WTC11 (cell line): ENCODE data around the gene TUBA4B. TPM values are rescaled to one million over a fixed set of nuclear protein-coding genes. Genes with fewer than 3 reads are reported as not detected.

Experiments used
- ATAC-seq: fragments of 200-7000 bp; cut with Tn5 transposase; 2 replicates; pipeline ENCODE4 v1.10.0; 2021; ENCODE audit warnings: mild to moderate bottlenecking, moderate library complexity
- CTCF ChIA-PET: fragments of 300-600 bp; sonication (Branson Sonifier 250); formaldehyde crosslinking; loops from one replicate; lab custom pipeline; 2021; ENCODE audit warnings: antibody characterized with exemption; lab: Charles Lee
- POLR2A ChIA-PET: fragments of 350-600 bp; sonication (Branson Sonifier 250); formaldehyde crosslinking; loops from one replicate; lab custom pipeline; 2021; ENCODE audit warnings: antibody characterized with exemption; lab: Charles Lee
- DNase-seq: peaks from one replicate; pipeline ENCODE4 v3.0.0; 2021; ENCODE audit warnings: low spot score
- H3K27ac Mint-ChIP-seq: 2 replicates; pipeline ENCODE4 v1.8.0; 2021; ENCODE audit warnings: mixed read lengths
- H3K27me3 Mint-ChIP-seq: 2 replicates; pipeline ENCODE4 v1.8.0; 2021; ENCODE audit warnings: low read depth, mild to moderate bottlenecking, moderate library complexity, mixed read lengths
- H3K36me3 Mint-ChIP-seq: 2 replicates; pipeline ENCODE4 v1.8.0; 2021; ENCODE audit warnings: mixed read lengths
- H3K4me1 Mint-ChIP-seq: 2 replicates; pipeline ENCODE4 v1.8.0; 2022; ENCODE audit warnings: mixed read lengths
- H3K4me3 Mint-ChIP-seq: 2 replicates; pipeline ENCODE4 v1.8.0; 2021; ENCODE audit warnings: mild to moderate bottlenecking, moderate library complexity, mixed read lengths
- H3K9me3 Mint-ChIP-seq: 2 replicates; pipeline ENCODE4 v1.8.0; 2021; ENCODE audit warnings: mixed read lengths
- ATF6 ChIP-seq: sonication (generic); formaldehyde crosslinking; IDR thresholded peaks from 2 replicates; pipeline ENCODE4 v1.8.1; 2023; ENCODE audit warnings: mild to moderate bottlenecking, missing genetic modification reagents
- ELF4 ChIP-seq: sonication (generic); formaldehyde crosslinking; IDR thresholded peaks from 2 replicates; pipeline ENCODE4 v1.8.1; 2022; ENCODE audit warnings: low read depth, mild to moderate bottlenecking, moderate library complexity, missing genetic modification reagents
- EMX1 ChIP-seq: fragments of 250-450 bp; sonication (Bioruptor Pico); IDR thresholded peaks from 2 replicates; pipeline ENCODE4 v1.8.0; 2021; ENCODE audit warnings: mild to moderate bottlenecking
- ETV6 ChIP-seq: sonication (generic); formaldehyde crosslinking; IDR thresholded peaks from 2 replicates; pipeline ENCODE4 v1.8.1; 2022; ENCODE audit warnings: mild to moderate bottlenecking, missing genetic modification reagents
- FOXP4 ChIP-seq: sonication (generic); formaldehyde crosslinking; IDR thresholded peaks from 2 replicates; pipeline ENCODE4 v1.8.0; 2022; ENCODE audit warnings: mild to moderate bottlenecking, missing genetic modification reagents
- GABPB1 ChIP-seq: sonication (generic); formaldehyde crosslinking; IDR thresholded peaks from 2 replicates; pipeline ENCODE4 v1.8.1; 2023; ENCODE audit warnings: mild to moderate bottlenecking, missing genetic modification reagents
- GRHL2 ChIP-seq: fragments of 250-450 bp; sonication (Bioruptor Pico); IDR thresholded peaks from 2 replicates; pipeline ENCODE4 v1.8.0; 2022; ENCODE audit warnings: mild to moderate bottlenecking, moderate library complexity; ENCODE audit not compliant: insufficient replicate concordance, severe bottlenecking
- IRF1 ChIP-seq: sonication (generic); formaldehyde crosslinking; IDR thresholded peaks from 2 replicates; pipeline ENCODE4 v1.8.0; 2023; ENCODE audit warnings: missing genetic modification reagents
- JUN ChIP-seq: sonication (generic); formaldehyde crosslinking; IDR thresholded peaks from 2 replicates; pipeline ENCODE4 v1.8.0; 2023; ENCODE audit warnings: mild to moderate bottlenecking, missing genetic modification reagents
- MAX ChIP-seq: sonication (generic); formaldehyde crosslinking; IDR thresholded peaks from 2 replicates; pipeline ENCODE4 v1.8.0; 2022; ENCODE audit warnings: mild to moderate bottlenecking, missing genetic modification reagents
- NFATC4 ChIP-seq: fragments of 250-450 bp; sonication (Bioruptor Pico); IDR thresholded peaks from 2 replicates; pipeline ENCODE4 v1.9.0; 2021; ENCODE audit warnings: mild to moderate bottlenecking
- NFE2L1 ChIP-seq: sonication (generic); formaldehyde crosslinking; IDR thresholded peaks from 2 replicates; pipeline ENCODE4 v1.8.1; 2023; ENCODE audit warnings: missing genetic modification reagents
- NR1H2 ChIP-seq: sonication (generic); formaldehyde crosslinking; IDR thresholded peaks from 2 replicates; pipeline ENCODE4 v1.9.0; 2021; ENCODE audit warnings: mild to moderate bottlenecking, moderate library complexity, missing genetic modification reagents
- NR2C2 ChIP-seq: sonication (generic); formaldehyde crosslinking; IDR thresholded peaks from 2 replicates; pipeline ENCODE4 v1.8.0; 2022; ENCODE audit warnings: mild to moderate bottlenecking, missing genetic modification reagents
- NR3C1 ChIP-seq: sonication (generic); formaldehyde crosslinking; conservative IDR thresholded peaks from 2 replicates; pipeline ENCODE4 v1.8.1; 2023; ENCODE audit warnings: low read depth, mild to moderate bottlenecking, missing genetic modification reagents
- OVOL2 ChIP-seq: fragments of 250-450 bp; sonication (Bioruptor Pico); IDR thresholded peaks from 2 replicates; pipeline ENCODE4 v1.9.0; 2021; ENCODE audit warnings: mild to moderate bottlenecking, borderline replicate concordance
- PRRX2 ChIP-seq: fragments of 250-450 bp; sonication (Bioruptor Pico); IDR thresholded peaks from 2 replicates; pipeline ENCODE4 v1.8.0; 2021; ENCODE audit warnings: mild to moderate bottlenecking
- RELA ChIP-seq: sonication (generic); formaldehyde crosslinking; IDR thresholded peaks from 2 replicates; pipeline ENCODE4 v1.8.1; 2022; ENCODE audit warnings: missing genetic modification reagents, mild to moderate bottlenecking, borderline replicate concordance
- SMAD3 ChIP-seq: sonication (generic); formaldehyde crosslinking; IDR thresholded peaks from 2 replicates; pipeline ENCODE4 v1.8.0; 2022; ENCODE audit warnings: missing genetic modification reagents, mild to moderate bottlenecking, borderline replicate concordance
- TEAD1 ChIP-seq: sonication (generic); formaldehyde crosslinking; IDR thresholded peaks from 2 replicates; pipeline ENCODE4 v1.8.0; 2022; ENCODE audit warnings: mild to moderate bottlenecking, missing genetic modification reagents
- TEAD4 ChIP-seq: sonication (generic); formaldehyde crosslinking; IDR thresholded peaks from 2 replicates; pipeline ENCODE4 v1.8.0; 2022; ENCODE audit warnings: mild to moderate bottlenecking, missing genetic modification reagents
- TP53 ChIP-seq: sonication (generic); formaldehyde crosslinking; IDR thresholded peaks from 2 replicates; pipeline ENCODE4 v1.8.1; 2023; ENCODE audit warnings: mild to moderate bottlenecking, missing genetic modification reagents
- ZMAT4 ChIP-seq: fragments of 250-450 bp; sonication (Bioruptor Pico); IDR thresholded peaks from 2 replicates; pipeline ENCODE4 v1.9.0; 2021; ENCODE audit warnings: mild to moderate bottlenecking
- ZNF232 ChIP-seq: sonication (generic); formaldehyde crosslinking; IDR thresholded peaks from 2 replicates; pipeline ENCODE4 v1.8.0; 2022; ENCODE audit warnings: mild to moderate bottlenecking, missing genetic modification reagents
- ZNF671 ChIP-seq: fragments of 250-450 bp; sonication (Bioruptor Pico); IDR thresholded peaks from 2 replicates; pipeline ENCODE4 v1.8.0; 2021; ENCODE audit warnings: mild to moderate bottlenecking
- ZSCAN18 ChIP-seq: fragments of 250-450 bp; sonication (Bioruptor Pico); IDR thresholded peaks from 2 replicates; pipeline ENCODE4 v2.1.2; 2022; ENCODE audit warnings: mild to moderate bottlenecking, moderate library complexity
- total RNA-seq: library from RNA; stranded (reverse); gene quantifications from 3 replicates; pipeline ENCODE4 v1.2.3, GENCODE V29; 2021

TUBA4B gene
- total RNA-seq, 1 experiment from 2014 or later: 0.20 TPM

- ChIA-PET CTCF (interaction anchor here (0.7 to 0.8 kb wide), 2 partner anchors 273 to 675 kb away, joined by 3 read pairs; no protein-coding TSS in a partner anchor), POLR2A (interaction anchor here (0.7 kb wide), 1 partner anchor 494 kb away, joined by 3 read pairs; no protein-coding TSS in a partner anchor)
- Mint-ChIP-seq H3K36me3 (peaks cover 12% of the 10 kb centered on the region), H3K4me3 (peak overlapping the region; percentile 74; the same call in 1 of the 2 replicates), H3K9me3 (peaks cover 14% of the 10 kb centered on the region), H3K27ac (no peak overlapping the region), H3K4me1 (peaks cover 6% of the 10 kb centered on the region), H3K27me3 (peaks cover 15% of the 10 kb centered on the region)
- TF ChIP-seq MAX (CRISPR knock-in tag) (no peak), SMAD3 (CRISPR knock-in tag) (no peak), RELA (CRISPR knock-in tag) (no peak), NFE2L1 (CRISPR knock-in tag) (no peak), PRRX2 (CRISPR knock-in tag) (no peak), TEAD4 (CRISPR knock-in tag) (no peak), ZMAT4 (CRISPR knock-in tag) (no peak), OVOL2 (CRISPR knock-in tag) (no peak), IRF1 (CRISPR knock-in tag) (no peak), TP53 (CRISPR knock-in tag) (no peak), NFATC4 (no peak), ATF6 (CRISPR knock-in tag) (no peak), NR3C1 (CRISPR knock-in tag) (no peak), JUN (CRISPR knock-in tag) (no peak), EMX1 (CRISPR knock-in tag) (no peak)
- ATAC-seq: no peak
- no peak for DNase-seq
These were observed 48.4 kb upstream of the TUBA4B start for GRCh38 chr2:219204425-219205164.

GRCh38 chr2:219205165-219205538 lies 47.9 kb upstream of the TUBA4B start:
- DNase-seq (no peak), ATAC-seq (no peak)
- H3K36me3 Mint-ChIP-seq: peaks cover 17% of the 10 kb centered on the region
- TF ChIP-seq GABPB1 (no peak), ZNF671 (CRISPR knock-in tag) (no peak), ZNF232 (CRISPR knock-in tag) (no peak)
- H3K4me3 Mint-ChIP-seq: peak overlapping the region; percentile 74
- POLR2A ChIA-PET: interaction anchor here (0.7 kb wide), 1 partner anchor 495 kb away, joined by 3 read pairs; no protein-coding TSS in a partner anchor
- H3K4me1 Mint-ChIP-seq: peaks cover 6% of the 10 kb centered on the region
- H3K27me3 Mint-ChIP-seq: peaks cover 15% of the 10 kb centered on the region
- CTCF ChIA-PET: interaction anchor here (0.7 to 1.1 kb wide), 2 partner anchors 273 to 325 kb away, joined by 3 read pairs; no protein-coding TSS in a partner anchor
- H3K9me3 Mint-ChIP-seq: peaks cover 14% of the 10 kb centered on the region
- no peak overlapping the region for H3K27ac Mint-ChIP-seq

- Mint-ChIP-seq H3K4me1 (peaks cover 6% of the 10 kb centered on the region), H3K36me3 (peaks cover 25% of the 10 kb centered on the region), H3K9me3 (peaks cover 8% of the 10 kb centered on the region), H3K27ac (peak overlapping the region; percentile 91), H3K4me3 (peak overlapping the region; percentile 74), H3K27me3 (peaks cover 15% of the 10 kb centered on the region)
- DNase-seq (no peak), ATAC-seq (no peak)
- ChIA-PET POLR2A (interaction anchor here (0.7 to 2.0 kb wide), 8 partner anchors 11 to 47 kb away, joined by 3 to 16 read pairs (median 6); partner anchors contain the start of genes ABCB6, ANKZF1, ATG9A and CNPPD1), CTCF (interaction anchor here (0.9 to 2.0 kb wide), 12 partner anchors 8 to 324 kb away, joined by 3 to 11 read pairs (median 6); partner anchors contain the start of genes CNPPD1, GLB1L and STK16)
- TF ChIP-seq FOXP4 (CRISPR knock-in tag) (no peak), OVOL2 (CRISPR knock-in tag) (no peak), EMX1 (CRISPR knock-in tag) (no peak), NR2C2 (CRISPR knock-in tag) (no peak), NR1H2 (CRISPR knock-in tag) (no peak), TEAD1 (CRISPR knock-in tag) (no peak), ZSCAN18 (CRISPR knock-in tag) (no peak), GABPB1 (no peak), ELF4 (CRISPR knock-in tag) (no peak), GRHL2 (CRISPR knock-in tag) (no peak), ETV6 (CRISPR knock-in tag) (no peak), ZMAT4 (CRISPR knock-in tag) (no peak)
These were observed 47.1 kb upstream of the TUBA4B start for GRCh38 chr2:219205981-219206327.
